ENCODE results near the gene TRAF2. TPM values are rescaled to one million over a fixed set of nuclear protein-coding genes. Genes with fewer than 3 reads are reported as not detected.
A peak's percentile ranks its signal among the peaks of the same experiment; 100 is the strongest.

TRAF2 gene
- total RNA-seq, 2 donors from 2014 or later = 45.9 to 55.1 TPM

- TF ChIP-seq CTCF (conservative IDR thresholded peaks at IDR 0.05) = peak; percentile 17
- Mint-ChIP-seq H3K27me3 (ENCODE audit: insufficient read depth) (no peaks in the 10 kb centered on the region), H3K4me3 (no peak overlapping the region), H3K9me3 (no peaks in the 10 kb centered on the region), H3K4me1 (no peaks in the 10 kb centered on the region), H3K27ac (peak overlapping the region; percentile 17), H3K36me3 (ENCODE audit: low read depth) (peaks cover 42% of the 10 kb centered on the region)
- Histone ChIP-seq H3K4me1 (ENCODE audit: control insufficient read depth, insufficient read depth, low read length) (no peaks in the 10 kb centered on the region), H3K4me3 (ENCODE audit: low read length) (no peak overlapping the region), H3K27me3 (ENCODE audit: control insufficient read depth, insufficient read depth, low read length, poor library complexity, severe bottlenecking) (no peaks in the 10 kb centered on the region), H3K9me3 (ENCODE audit: control insufficient read depth, low read length) (no peaks in the 10 kb centered on the region), H3K27ac (ENCODE audit: low read depth, low read length) (no peak overlapping the region), H3K9ac (ENCODE audit: extremely low read depth, low read length, poor library complexity, severe bottlenecking) (no peak overlapping the region), H3K36me3 (ENCODE audit: control insufficient read depth, insufficient read depth, low read length) (peaks cover 55% of the 10 kb centered on the region)
- no peak for DNase-seq
- WGBS, 2 experiments (ENCODE audit: insufficient coverage in 1 of 2, insufficient read length in 1 of 2) = 93 to 99% methylated on average over 9 of the region's 9 CpGs
Observed at GRCh38 chr9:136928591-136928990, 42.3 kb downstream of the TRAF2 start.

GRCh38 chr9:136930014-136930413 lies 43.7 kb downstream of the TRAF2 start:
- Histone ChIP-seq H3K4me3 (ENCODE audit: low read length) (no peak overlapping the region), H3K27ac (ENCODE audit: low read depth, low read length) (no peak overlapping the region), H3K36me3 (ENCODE audit: control insufficient read depth, insufficient read depth, low read length) (peaks cover 56% of the 10 kb centered on the region), H3K4me1 (ENCODE audit: control insufficient read depth, insufficient read depth, low read length) (no peaks in the 10 kb centered on the region), H3K9ac (ENCODE audit: extremely low read depth, low read length, poor library complexity, severe bottlenecking) (no peak overlapping the region), H3K9me3 (ENCODE audit: control insufficient read depth, low read length) (no peaks in the 10 kb centered on the region), H3K27me3 (ENCODE audit: control insufficient read depth, insufficient read depth, low read length, poor library complexity, severe bottlenecking) (no peaks in the 10 kb centered on the region)
- no peaks in the 10 kb centered on the region for H3K4me1 Mint-ChIP-seq
- no peak overlapping the region for H3K4me3 Mint-ChIP-seq
- WGBS, 2 experiments (ENCODE audit: insufficient coverage in 1 of 2, insufficient read length in 1 of 2) = 96 to 100% methylated on average over 2 to 4 of the region's 4 CpGs
- H3K27me3 Mint-ChIP-seq (ENCODE audit: insufficient read depth) = no peaks in the 10 kb centered on the region
- peaks cover 43% of the 10 kb centered on the region for H3K36me3 Mint-ChIP-seq (ENCODE audit: low read depth)
- H3K27ac Mint-ChIP-seq = no peak overlapping the region
- no peak for TF ChIP-seq CTCF (conservative IDR thresholded peaks at IDR 0.05)
- DNase-seq = no peak
- no peaks in the 10 kb centered on the region for H3K9me3 Mint-ChIP-seq

GRCh38 chr9:136931611-136932130 lies 45.4 kb downstream of the TRAF2 start:
- no peak for TF ChIP-seq CTCF (conservative IDR thresholded peaks at IDR 0.05)
- H3K9me3 Mint-ChIP-seq = no peaks in the 10 kb centered on the region
- Histone ChIP-seq H3K36me3 (ENCODE audit: control insufficient read depth, insufficient read depth, low read length) (peaks cover 44% of the 10 kb centered on the region), H3K4me1 (ENCODE audit: control insufficient read depth, insufficient read depth, low read length) (no peaks in the 10 kb centered on the region), H3K9ac (ENCODE audit: extremely low read depth, low read length, poor library complexity, severe bottlenecking) (no peak overlapping the region), H3K4me3 (ENCODE audit: low read length) (no peak overlapping the region), H3K9me3 (ENCODE audit: control insufficient read depth, low read length) (no peaks in the 10 kb centered on the region), H3K27ac (ENCODE audit: low read depth, low read length) (no peak overlapping the region), H3K27me3 (ENCODE audit: control insufficient read depth, insufficient read depth, low read length, poor library complexity, severe bottlenecking) (no peaks in the 10 kb centered on the region)
- H3K4me3 Mint-ChIP-seq = no peak overlapping the region
- 100% methylated on average over 2 of the region's 2 CpGs; no CpG with 5 or more reads in 1 of the 2 experiments for WGBS, 2 experiments (ENCODE audit: insufficient coverage in 1 of 2, insufficient read length in 1 of 2)
- H3K4me1 Mint-ChIP-seq = no peaks in the 10 kb centered on the region
- no peaks in the 10 kb centered on the region for H3K27me3 Mint-ChIP-seq (ENCODE audit: insufficient read depth)
- H3K27ac Mint-ChIP-seq = no peak overlapping the region
- no peak for DNase-seq
- peaks cover 42% of the 10 kb centered on the region for H3K36me3 Mint-ChIP-seq (ENCODE audit: low read depth)

All from endodermal cell (in vitro differentiated cells).